Spleen (tissue), 11 donors: ENCODE measurements around the gene RAB15. TPM values are rescaled to one million over a fixed set of nuclear protein-coding genes. Genes with fewer than 3 reads are reported as not detected.

Experiments used
- DNase-seq: peaks from one replicate; pipeline ENCODE4 v3.0.0-alpha.2; 2020
- H3K27ac ChIP-seq, 8 donors: fragments of 200-600 bp; sonication (generic) in 7 of 8; 1 replicate in 4 of 8; 2 replicates in 4 of 8; pipeline versions ENCODE4 v1.5.0 to v1.8.0; 2016 to 2021; ENCODE audit warnings: inconsistent platforms in 4 of 8, mild to moderate bottlenecking in 4 of 8, moderate library complexity in 1 of 8
- H3K27me3 ChIP-seq, 7 donors: fragments of 200-600 bp; sonication (generic) in 6 of 7; replicated peaks in 1 of 7; 1 replicate in 4 of 7; 2 replicates in 3 of 7; pipeline versions ENCODE4 v1.5.0 to v1.8.0; 2016 to 2021; ENCODE audit warnings: inconsistent platforms in 3 of 7, mild to moderate bottlenecking in 1 of 7
- H3K36me3 ChIP-seq, 6 donors: fragments of 200-600 bp; sonication (generic) in 5 of 6; 1 replicate in 4 of 6; 2 replicates in 2 of 6; pipeline versions ENCODE4 v1.5.0 to v1.8.0; 2016 to 2021; ENCODE audit warnings: inconsistent platforms in 2 of 6
- H3K4me1 ChIP-seq, 6 donors: fragments of 200-600 bp; sonication (generic) in 5 of 6; 1 replicate in 3 of 6; 2 replicates in 3 of 6; pipeline versions ENCODE4 v1.5.0 to v1.8.0; 2016 to 2021; ENCODE audit warnings: inconsistent platforms in 3 of 6
- H3K4me3 ChIP-seq, 8 donors: fragments of 200-600 bp; sonication (generic) in 7 of 8; 1 replicate in 4 of 8; 2 replicates in 4 of 8; pipeline versions ENCODE4 v1.5.0 to v1.8.0; 2016 to 2021; ENCODE audit warnings: inconsistent platforms in 4 of 8, mild to moderate bottlenecking in 4 of 8, moderate library complexity in 2 of 8
- H3K9me3 ChIP-seq, 8 donors: fragments of 200-600 bp; sonication (generic) in 7 of 8; 1 replicate in 4 of 8; 2 replicates in 4 of 8; pipeline versions ENCODE4 v1.5.0 to v1.8.0; 2016 to 2021; ENCODE audit warnings: inconsistent platforms in 4 of 8
- CTCF ChIP-seq, 11 experiments: fragments of 200-600 bp in 7 of 11; fragments of 450-650 bp in 4 of 11; sonication (generic) in 4 of 11; IDR thresholded peaks in 8 of 11; conservative IDR thresholded peaks in 3 of 11; 1 replicate in 7 of 11; 2 replicates in 4 of 11; pipeline versions ENCODE4 v1.4.0 to v1.8.0; 2016 to 2021; ENCODE audit warnings: antibody characterized with exemption in 11 of 11, inconsistent platforms in 4 of 11, mild to moderate bottlenecking in 1 of 11
- POLR2A ChIP-seq, 3 donors: fragments of 450-650 bp; IDR thresholded peaks; one replicate each; pipeline ENCODE4 v1.5.1; 2017; ENCODE audit warnings: antibody characterized with exemption in 3 of 3, mild to moderate bottlenecking in 1 of 3
- POLR2AphosphoS5 ChIP-seq, 3 donors: sonication (generic); formaldehyde crosslinking; IDR thresholded peaks; one replicate each; pipeline ENCODE4 v1.5.1; 2017; ENCODE audit warnings: antibody characterized with exemption in 3 of 3
- WGBS, 5 donors: extraction: QIAGEN DNeasy Blood & Tissue Kit in 3 of 5; methylation state at CpG; one replicate each; pipeline versions ENCODE4 v1.1.5 to v1.1.7; 2013 to 2018; 5-methylcytosine and 5-hydroxymethylcytosine counted together
- intact Hi-C: fragments of 100-400 bp; cut with DNase I; formaldehyde crosslinking; loops from one replicate; pipeline ENCODE4 v1.15.0; 2023; ENCODE audit warnings: low total_unique reads
- polyA plus RNA-seq, 3 donors: library from polyadenylated mRNA; stranded (reverse); fragments of 200-250 nt; gene quantifications; one replicate each; pipeline ENCODE4 v1.2.1, GENCODE V29; 2013
- total RNA-seq, 7 donors: library from RNA; depleted of rRNA in 3 of 7; stranded (reverse); fragments of >200 nt in 3 of 7; fragmentation: NEBNext Ultra II Directional in 4 of 7; extraction: Animal tissue kit (Norgen Biotek cat#: 25700) in 4 of 7; gene quantifications; one replicate each; pipeline versions ENCODE4 v1.1.0 to v1.2.1, GENCODE V29; 2016 to 2021
- donor health status: healthy with polysubstance abuse.
- donor health status: DM: no; HTN: no; CAD: no; lungs with moderate emphysema.
- donor health status: DM: no; HTN: no; CAD: no.
- donor health status: Bipolar disorder and iron deficiency.
- donor health status: healthy.
- donor health status: DM: no; HTN: no; CAD: no.
- donor health status: DM: yes; HTN: yes; CAD: no.

The RAB15 gene
- total and polyA plus RNA-seq, 10 donors, result 1.2 to 7.0 (median 2.2) TPM

- intact Hi-C loops, result no loop called here
- no peak overlapping the region for H3K27ac ChIP-seq
- H3K27me3 ChIP-seq, result no peaks in the 10 kb centered on the region
- 86 to 96% (median 95%) methylated on average over 8 of the region's 8 CpGs for WGBS, 5 donors
- peaks cover 0 to 12% (median 2%) of the 10 kb centered on the region in 6 donors for H3K4me1 ChIP-seq
- peaks cover 0 to 23% (median 0%) of the 10 kb centered on the region in 6 donors for H3K36me3 ChIP-seq
- no peaks in the 10 kb centered on the region for H3K9me3 ChIP-seq
- TF ChIP-seq POLR2A (IDR thresholded peaks at IDR 0.05), result no peak
- DNase-seq, result no peak
- H3K4me3 ChIP-seq, result no peak overlapping the region
Observed at GRCh38 chr14:64956697-64957406, 15.3 kb downstream of the RAB15 start.

- no peak for TF ChIP-seq CTCF (IDR thresholded peaks at IDR 0.05 in 8 of 11, conservative IDR thresholded peaks at IDR 0.05 in 3 of 11)
- no peak for TF ChIP-seq POLR2AphosphoS5 (IDR thresholded peaks at IDR 0.05)
- TF ChIP-seq POLR2A (IDR thresholded peaks at IDR 0.05), result no peak
- WGBS, 5 donors, result 88 to 94% (median 89%) methylated on average over 6 of the region's 6 CpGs
- H3K4me3 ChIP-seq, result no peak overlapping the region
- H3K27ac ChIP-seq, result no peak overlapping the region
- peaks cover 0 to 34% (median 0%) of the 10 kb centered on the region in 6 donors for H3K36me3 ChIP-seq
- intact Hi-C loops, result no loop called here
- DNase-seq, result no peak
- no peaks in the 10 kb centered on the region for H3K27me3 ChIP-seq
- H3K9me3 ChIP-seq, result no peaks in the 10 kb centered on the region
- peaks cover 0 to 14% (median 2%) of the 10 kb centered on the region in 6 donors for H3K4me1 ChIP-seq
Observed at GRCh38 chr14:64955297-64955696, 16.8 kb downstream of the RAB15 start.

- WGBS, 5 donors, result 83 to 94% (median 91%) methylated on average over 9 of the region's 9 CpGs
- Histone ChIP-seq H3K4me1 (peaks cover 0 to 14% (median 2%) of the 10 kb centered on the region in 6 donors), H3K27me3 (no peaks in the 10 kb centered on the region), H3K36me3 (peaks cover 0 to 40% (median 0%) of the 10 kb centered on the region in 6 donors), H3K4me3 (no peak overlapping the region), H3K27ac (no peak overlapping the region), H3K9me3 (no peaks in the 10 kb centered on the region)
- TF ChIP-seq POLR2A (IDR thresholded peaks at IDR 0.05), result no peak
- TF ChIP-seq CTCF (IDR thresholded peaks at IDR 0.05 in 8 of 11, conservative IDR thresholded peaks at IDR 0.05 in 3 of 11), result no peak
- no peak for TF ChIP-seq POLR2AphosphoS5 (IDR thresholded peaks at IDR 0.05)
- intact Hi-C loops, result no loop called here
- no peak for DNase-seq
Observed at GRCh38 chr14:64954491-64955240, 17.5 kb downstream of the RAB15 start.

GRCh38 chr14:64953661-64954060, 18.5 kb downstream of the RAB15 start:
- H3K27me3 ChIP-seq, result no peaks in the 10 kb centered on the region
- H3K4me3 ChIP-seq, result no peak overlapping the region
- H3K9me3 ChIP-seq, result no peaks in the 10 kb centered on the region
- H3K27ac ChIP-seq, result no peak overlapping the region
- peaks cover 0 to 14% (median 2%) of the 10 kb centered on the region in 6 donors for H3K4me1 ChIP-seq
- peaks cover 0 to 50% (median under 1%) of the 10 kb centered on the region in 6 donors for H3K36me3 ChIP-seq
- no peak for DNase-seq
- intact Hi-C loops, result no loop called here
- 94 to 100% (median 97%) methylated on average over 6 of the region's 6 CpGs for WGBS, 5 donors
- no peak for TF ChIP-seq POLR2AphosphoS5 (IDR thresholded peaks at IDR 0.05)
- TF ChIP-seq CTCF (IDR thresholded peaks at IDR 0.05 in 8 of 11, conservative IDR thresholded peaks at IDR 0.05 in 3 of 11), result no peak
- TF ChIP-seq POLR2A (IDR thresholded peaks at IDR 0.05), result no peak
